C4-2B (cell line): ENCODE measurements around the gene SYPL1.

Experiments
- H3K27ac ChIP-seq: fragments of 450-650 bp; 2 replicates; pipeline ENCODE4 v1.5.1; 2017
- ZFX ChIP-seq: fragments of 450-650 bp; IDR thresholded peaks from 2 replicates; pipeline ENCODE4 v1.6.1; 2017
- TF ChIP-seq, protein P1 (sequence below): fragments of 450-650 bp; conservative IDR thresholded peaks from 2 replicates; pipeline ENCODE4 v1.5.1; 2017; ENCODE audit warnings: mild to moderate bottlenecking

SYPL1 gene

DNA sequence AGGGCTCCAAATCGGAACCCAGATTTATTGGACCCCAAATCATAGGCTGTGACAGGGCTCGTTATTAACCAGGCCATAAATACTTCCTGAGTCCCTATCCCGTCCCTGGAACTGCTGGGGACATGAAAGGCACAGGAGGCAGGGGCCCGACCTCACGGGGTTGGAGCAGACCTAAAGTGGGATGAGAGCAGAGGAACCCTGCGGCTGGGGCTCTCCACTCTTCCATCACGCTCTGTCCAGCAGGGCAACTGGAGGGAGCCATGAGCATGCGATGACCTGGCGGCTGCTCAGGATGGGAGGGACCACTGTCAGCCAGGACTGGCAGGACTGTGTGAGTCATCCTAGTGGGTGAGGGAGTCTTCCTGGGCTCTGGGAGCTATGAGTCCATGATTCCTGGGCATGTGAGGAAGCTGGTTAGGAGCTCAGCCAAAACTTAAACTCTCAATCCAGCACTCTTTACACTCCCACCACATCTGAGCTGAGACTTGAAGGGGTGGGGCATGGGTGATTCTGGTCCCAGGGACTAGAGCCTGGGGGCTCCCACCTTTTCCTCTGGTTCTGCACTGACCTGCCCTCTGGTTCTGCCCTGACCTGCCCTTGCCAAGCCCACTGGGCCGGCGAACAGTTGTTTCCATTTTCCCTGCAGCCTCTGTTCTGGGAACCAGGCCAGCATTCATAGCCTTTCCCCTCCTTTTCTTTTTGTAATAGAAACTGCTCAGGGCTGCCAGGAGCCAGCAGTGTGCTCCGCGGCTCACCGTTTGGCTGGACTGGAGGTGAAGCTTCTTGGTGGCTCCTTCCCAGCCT is 47.1 kb downstream of the SYPL1 start:
- peak overlapping the region; percentile 68 for H3K27ac ChIP-seq
- no peak for TF ChIP-seq ZFX
- TF ChIP-seq, protein P1, sequence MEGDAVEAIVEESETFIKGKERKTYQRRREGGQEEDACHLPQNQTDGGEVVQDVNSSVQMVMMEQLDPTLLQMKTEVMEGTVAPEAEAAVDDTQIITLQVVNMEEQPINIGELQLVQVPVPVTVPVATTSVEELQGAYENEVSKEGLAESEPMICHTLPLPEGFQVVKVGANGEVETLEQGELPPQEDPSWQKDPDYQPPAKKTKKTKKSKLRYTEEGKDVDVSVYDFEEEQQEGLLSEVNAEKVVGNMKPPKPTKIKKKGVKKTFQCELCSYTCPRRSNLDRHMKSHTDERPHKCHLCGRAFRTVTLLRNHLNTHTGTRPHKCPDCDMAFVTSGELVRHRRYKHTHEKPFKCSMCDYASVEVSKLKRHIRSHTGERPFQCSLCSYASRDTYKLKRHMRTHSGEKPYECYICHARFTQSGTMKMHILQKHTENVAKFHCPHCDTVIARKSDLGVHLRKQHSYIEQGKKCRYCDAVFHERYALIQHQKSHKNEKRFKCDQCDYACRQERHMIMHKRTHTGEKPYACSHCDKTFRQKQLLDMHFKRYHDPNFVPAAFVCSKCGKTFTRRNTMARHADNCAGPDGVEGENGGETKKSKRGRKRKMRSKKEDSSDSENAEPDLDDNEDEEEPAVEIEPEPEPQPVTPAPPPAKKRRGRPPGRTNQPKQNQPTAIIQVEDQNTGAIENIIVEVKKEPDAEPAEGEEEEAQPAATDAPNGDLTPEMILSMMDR = no peak

DNA sequence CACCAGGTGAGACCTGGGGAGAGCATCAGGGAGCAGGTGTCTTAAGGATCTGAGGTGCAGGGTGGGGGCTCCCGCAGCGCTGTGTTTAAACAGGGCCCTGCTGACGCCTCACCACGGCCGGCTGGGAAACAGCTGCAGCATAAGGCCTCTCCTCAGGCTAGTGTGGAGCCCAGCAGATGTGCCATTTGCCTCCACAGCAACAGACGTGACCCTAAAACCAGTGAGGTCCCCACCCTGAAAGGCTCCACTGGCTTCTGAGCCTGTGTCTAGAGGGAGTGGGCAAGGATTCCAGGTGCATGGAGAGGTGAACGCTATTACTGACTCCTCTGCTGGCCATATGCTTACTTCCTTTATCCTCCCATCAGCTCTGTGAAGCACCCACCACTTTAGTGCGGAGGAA is 47.8 kb downstream of the SYPL1 start:
- H3K27ac ChIP-seq = peak overlapping the region; percentile 68
- TF ChIP-seq, protein P1 = no peak
- no peak for TF ChIP-seq ZFX

DNA sequence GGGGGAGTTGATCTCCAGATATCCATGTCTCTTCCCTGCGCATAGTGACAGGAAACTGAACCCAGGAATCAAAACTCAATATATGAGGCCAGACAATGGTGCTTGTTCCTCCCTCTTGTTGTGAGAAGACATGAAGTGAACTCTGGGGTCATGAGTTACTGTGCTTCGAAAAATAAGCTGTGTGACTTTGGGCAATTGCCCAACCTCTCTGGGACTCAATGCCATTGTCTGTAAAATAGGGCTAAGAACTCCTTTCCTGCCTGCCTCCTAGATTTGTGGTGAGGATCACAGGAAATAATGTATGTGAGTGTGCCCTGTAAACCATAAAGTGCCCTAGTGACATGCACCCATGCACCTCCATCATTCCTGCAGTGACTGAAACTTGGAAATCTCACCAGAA is 48.4 kb downstream of the SYPL1 start:
- TF ChIP-seq, protein P1 = no peak
- TF ChIP-seq ZFX = no peak

DNA sequence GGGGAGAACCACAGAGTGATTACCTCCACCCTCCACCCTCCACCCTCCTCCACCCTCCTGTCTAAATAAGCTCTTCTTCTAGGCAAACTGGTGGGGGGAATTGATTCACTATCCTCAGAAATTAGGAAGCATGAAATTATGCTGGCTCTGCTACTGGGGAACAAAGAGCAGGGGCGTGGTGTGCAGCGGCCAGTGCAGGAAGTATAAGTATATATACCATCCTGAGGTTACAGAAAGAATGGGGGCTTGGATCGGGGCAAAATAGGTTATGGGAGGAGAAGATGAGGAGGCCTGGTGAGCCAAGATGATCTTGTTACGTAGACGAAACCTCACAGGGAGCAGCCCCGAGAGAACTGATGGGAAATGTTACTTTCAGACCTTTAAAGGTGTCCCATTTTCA is 49.1 kb downstream of the SYPL1 start:
- TF ChIP-seq, protein P1 = no peak
- no peak for TF ChIP-seq ZFX
- H3K27ac ChIP-seq = no peak overlapping the region

More for the DNA sequence above, 48.4 kb downstream of the SYPL1 start:
- no peak overlapping the region for H3K27ac ChIP-seq

DNA sequence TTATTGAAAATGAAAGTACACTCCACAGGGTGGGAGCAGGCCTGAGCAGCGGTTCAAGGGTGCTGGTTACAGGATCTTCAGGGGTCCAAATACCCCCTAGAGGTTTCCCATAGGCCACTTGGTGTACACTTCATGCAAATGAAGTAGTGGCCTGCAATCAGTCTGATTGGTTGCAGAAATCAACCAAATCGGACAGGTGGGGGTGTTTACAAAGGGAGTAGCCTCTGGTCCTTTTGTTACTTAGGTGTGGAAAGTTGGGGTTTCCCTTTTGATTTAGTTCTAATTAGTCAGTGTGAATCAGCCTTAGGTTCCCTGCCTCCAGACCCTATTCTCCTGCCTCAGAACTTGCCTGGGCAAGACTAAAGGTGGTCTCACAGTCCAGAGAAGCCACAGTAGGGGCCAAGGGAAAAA is 49.6 kb downstream of the SYPL1 start:
- H3K27ac ChIP-seq = no peak overlapping the region
- TF ChIP-seq ZFX = no peak
- TF ChIP-seq, protein P1 = no peak

DNA sequence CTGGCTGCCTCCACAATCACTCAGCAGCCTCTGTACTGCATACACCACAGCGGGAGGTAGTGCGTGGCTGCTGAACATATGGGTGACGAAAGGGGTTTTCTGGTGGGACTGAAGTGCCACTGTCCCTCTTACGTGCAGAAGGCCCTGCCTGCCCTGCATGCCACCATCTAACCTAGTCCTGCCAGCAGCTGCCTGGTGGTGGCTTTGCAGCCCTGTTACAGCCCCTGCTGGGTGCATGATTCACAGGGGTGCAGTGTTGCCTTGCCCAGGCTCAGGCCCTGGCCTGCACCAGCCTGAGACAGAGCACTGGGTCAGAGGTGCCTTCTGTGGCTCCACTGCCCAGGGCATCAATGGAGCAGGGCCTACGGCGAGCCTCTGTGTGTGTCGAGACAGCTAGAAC is 50.1 kb downstream of the SYPL1 start:
- TF ChIP-seq ZFX = no peak
- TF ChIP-seq, protein P1 = no peak
- no peak overlapping the region for H3K27ac ChIP-seq

DNA sequence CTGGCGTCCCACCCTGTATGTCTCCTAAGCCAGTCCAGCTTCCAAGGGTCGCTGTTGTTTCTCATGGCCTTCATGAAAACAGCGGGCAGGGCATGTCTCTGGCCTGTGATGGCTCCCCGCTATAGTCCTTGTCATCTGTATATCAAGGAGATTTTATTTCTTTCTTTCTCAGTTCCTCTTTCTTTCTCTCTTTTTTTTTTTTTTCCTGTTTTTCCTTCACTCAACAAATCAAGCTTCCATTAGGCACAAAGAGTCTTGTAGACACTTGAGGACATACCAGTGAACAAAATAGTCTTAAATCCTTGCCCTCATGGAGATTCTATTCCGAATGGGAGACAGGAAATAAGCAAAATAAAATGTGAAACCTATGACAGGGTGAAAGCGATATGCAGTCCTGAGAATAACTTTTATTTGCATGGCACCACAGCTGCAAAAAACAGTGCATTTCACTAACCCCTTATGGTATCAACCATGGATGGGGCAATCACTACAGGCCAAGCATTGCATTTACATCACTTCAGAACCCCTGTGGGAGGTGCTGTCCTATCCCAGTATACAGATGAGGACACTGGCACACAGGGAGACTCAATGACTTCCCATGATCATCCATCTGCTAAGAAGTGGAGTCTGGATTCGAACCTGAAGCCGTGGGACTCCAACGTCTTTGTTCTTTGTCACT is 50.7 kb downstream of the SYPL1 start:
- H3K27ac ChIP-seq = no peak overlapping the region
- TF ChIP-seq, protein P1 = no peak
- TF ChIP-seq ZFX = no peak
